Measurements from ENCODE around the gene CNTRL.
A peak's percentile ranks its signal among the peaks of the same experiment; 100 is the strongest.
"Not testable (repeated sequence)": the region's sequence is repeated elsewhere in the genome, so short reads cannot be mapped to it uniquely, and the experiment has no call there.

CNTRL gene

GRCh38 chr9:121073038-121073437 lies 1.7 kb upstream of the CNTRL start:
- DNase-seq (ENCODE audit: low read depth), result no peak

GRCh38 chr9:121075251-121076036 lies 689 bp downstream of the CNTRL start:
- DNase-seq (ENCODE audit: low read depth), result no peak

- no peak for DNase-seq (ENCODE audit: low read depth)
Observed at GRCh38 chr9:121082075-121082474, 7.3 kb downstream of the CNTRL start.

GRCh38 chr9:121085661-121086060 lies 10.9 kb downstream of the CNTRL start:
- DNase-seq (ENCODE audit: low read depth), result no peak

GRCh38 chr9:121088576-121088975 lies 13.8 kb downstream of the CNTRL start:
- DNase-seq (ENCODE audit: low read depth), result no peak

- DNase-seq (ENCODE audit: low read depth), result not testable (repeated sequence)
Observed at GRCh38 chr9:121090743-121091142, 16.0 kb downstream of the CNTRL start.

GRCh38 chr9:121095057-121095456 lies 20.3 kb downstream of the CNTRL start:
- no peak for DNase-seq (ENCODE audit: low read depth)

- no peak for DNase-seq (ENCODE audit: low read depth)
Observed at GRCh38 chr9:121098567-121099198, 23.9 kb downstream of the CNTRL start.

- not testable (repeated sequence) for DNase-seq (ENCODE audit: low read depth)
Observed at GRCh38 chr9:121104054-121104453, 29.3 kb downstream of the CNTRL start.

- DNase-seq (ENCODE audit: low read depth), result no peak
Observed at GRCh38 chr9:121105531-121105930, 30.8 kb downstream of the CNTRL start.

GRCh38 chr9:121107029-121107428 lies 32.3 kb downstream of the CNTRL start:
- DNase-seq (ENCODE audit: low read depth), result no peak

- no peak for DNase-seq (ENCODE audit: low read depth)
Observed at GRCh38 chr9:121107881-121108280, 33.1 kb downstream of the CNTRL start.

- no peak for DNase-seq (ENCODE audit: low read depth)
Observed at GRCh38 chr9:121115466-121115865, 40.7 kb downstream of the CNTRL start.

- DNase-seq (ENCODE audit: low read depth), result no peak
Observed at GRCh38 chr9:121118266-121118665, 43.5 kb downstream of the CNTRL start.

- DNase-seq (ENCODE audit: low read depth), result no peak
Observed at GRCh38 chr9:121120386-121120785, 45.6 kb downstream of the CNTRL start.

GRCh38 chr9:121121582-121122087 lies 46.9 kb downstream of the CNTRL start:
- DNase-seq (ENCODE audit: low read depth), result peak; percentile 90

GRCh38 chr9:121122246-121123032 lies 47.7 kb downstream of the CNTRL start:
- no peak for DNase-seq (ENCODE audit: low read depth)

- no peak for DNase-seq (ENCODE audit: low read depth)
Observed at GRCh38 chr9:121123816-121124535, 49.2 kb downstream of the CNTRL start.

- DNase-seq (ENCODE audit: low read depth), result no peak
Observed at GRCh38 chr9:121125590-121125989, 50.8 kb downstream of the CNTRL start.

- not testable (repeated sequence) for DNase-seq (ENCODE audit: low read depth)
Observed at GRCh38 chr9:121129384-121129783, 54.6 kb downstream of the CNTRL start.

- peak; percentile 38 for DNase-seq (ENCODE audit: low read depth)
Observed at GRCh38 chr9:121133104-121133816, 58.5 kb downstream of the CNTRL start.

All from stimulated activated CD8-positive, alpha-beta memory T cell treated with anti-CD3 and anti-CD28 coated beads, Interleukin-15, amount 100 ng/mL, for 1 hour (primary cell).